Left colon (tissue), 2 donors: ENCODE results near the gene ANTKMT. TPM values are rescaled to one million over a fixed set of nuclear protein-coding genes. Genes with fewer than 3 reads are reported as not detected.
A peak's percentile ranks its signal among the peaks of the same experiment; 100 is the strongest.
"Not testable (repeated sequence)": the region's sequence is repeated elsewhere in the genome, so short reads cannot be mapped to it uniquely, and the experiment has no call there.

ENCODE experiments used
- ATAC-seq: fragments of 200-7000 bp; cut with Tn5 transposase; one replicate; pipeline ENCODE4 v1.9.1; 2020; ENCODE audit warnings: mild to moderate bottlenecking, moderate library complexity
- DNase-seq, 2 donors: peaks; one replicate each; pipeline ENCODE4 v3.0.0-alpha.2; 2020
- intact Hi-C, 2 donors: fragments of 100-400 bp; cut with DNase I in 1 of 2; cut with micrococcal nuclease in 1 of 2; formaldehyde crosslinking; loops; one replicate each; pipeline versions ENCODE4 v1.11.2 to v1.14.0; 2022; cut with DNase I, micrococcal nuclease
- total RNA-seq, 2 donors: library from RNA; stranded (reverse); fragmentation: NEBNext Ultra II Directional; extraction: Animal tissue kit (Norgen Biotek cat#: 25700); gene quantifications; one replicate each; pipeline ENCODE4 v1.2.1, GENCODE V29; 2021
- donor health status: DM: no; HTN: no; CAD: no.
- donor health status: DM: yes; HTN: yes; CAD: no.

Gene ANTKMT
- total RNA-seq, 2 donors from 2014 or later: 47.2 to 48.6 TPM

GRCh38 chr16:709566-710499 lies 11.1 kb upstream of the ANTKMT start:
- no peak for ATAC-seq
- intact Hi-C loops: loop anchor here in 1 of 2 donors (2.0 to 10.0 kb wide), 2 partner anchors 45 to 75 kb away; no protein-coding TSS in a partner anchor

GRCh38 chr16:710500-711075 lies 10.4 kb upstream of the ANTKMT start:
- intact Hi-C loops: loop anchor here in 1 of 2 donors (2.0 kb wide), 1 partner anchor 74 kb away; no protein-coding TSS in a partner anchor
- DNase-seq: no peak
- no peak for ATAC-seq

More at GRCh38 chr16:709566-710499, 11.1 kb upstream of the ANTKMT start:
- no peak for DNase-seq

DNA sequence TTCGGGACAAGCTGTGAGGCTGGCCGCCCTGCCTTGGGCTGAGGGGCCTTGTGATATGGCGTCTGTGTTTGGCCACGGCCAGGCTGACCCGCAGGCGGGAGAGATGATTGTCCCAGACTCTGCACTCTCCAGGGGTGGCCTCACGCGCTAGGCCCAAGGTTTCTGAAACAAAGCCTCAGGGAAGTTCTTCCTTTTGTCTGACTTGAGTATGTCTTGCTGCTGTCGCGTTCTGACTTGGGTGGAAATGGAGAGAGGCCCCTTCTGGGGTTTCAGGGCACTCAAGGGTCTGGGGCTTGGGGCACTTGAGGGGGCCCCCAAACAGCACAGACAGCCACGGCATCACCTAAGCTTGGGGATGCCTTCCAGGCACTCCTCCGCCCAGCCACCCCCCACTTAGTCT lies 9.9 kb upstream of the ANTKMT start:
- ATAC-seq: no peak
- no peak for DNase-seq
- intact Hi-C loops: loop anchor here in 1 of 2 donors (2.0 kb wide), 1 partner anchor 74 kb away; no protein-coding TSS in a partner anchor

GRCh38 chr16:711548-712320 lies 9.2 kb upstream of the ANTKMT start:
- intact Hi-C loops: loop anchor here in 1 of 2 donors (2.0 kb wide), 1 partner anchor 73 kb away; no protein-coding TSS in a partner anchor
- ATAC-seq (peak; percentile 58), DNase-seq (peak; percentile 61 to 82)

DNA sequence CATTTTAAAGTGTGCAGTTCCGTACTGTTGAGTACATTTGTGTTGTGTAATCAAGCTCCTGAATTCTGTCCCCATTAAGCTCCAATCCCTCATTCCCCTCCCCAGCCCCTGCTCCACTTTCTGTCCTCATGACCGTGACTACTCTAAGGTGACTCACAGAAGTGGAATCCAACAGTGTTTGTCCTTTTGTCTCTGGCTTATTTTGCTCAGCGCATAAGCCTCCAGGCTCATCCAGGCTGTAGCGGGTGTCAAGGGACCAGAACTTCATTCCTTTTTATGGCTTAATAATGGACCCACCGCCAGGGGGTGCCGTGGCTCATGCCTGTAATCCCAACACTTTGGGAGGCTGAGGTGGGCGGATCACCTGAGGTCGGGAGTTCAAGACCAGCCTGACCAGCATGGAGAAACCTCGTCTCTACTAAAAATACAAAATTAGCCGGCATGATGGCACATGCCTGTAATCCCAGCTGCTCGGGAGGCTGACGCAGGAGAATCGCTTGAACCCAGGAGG lies 8.2 kb upstream of the ANTKMT start:
- intact Hi-C loops, ATAC-seq: not testable (repeated sequence)
- DNase-seq: peak in 1 of 2 donors; percentile 55

DNA sequence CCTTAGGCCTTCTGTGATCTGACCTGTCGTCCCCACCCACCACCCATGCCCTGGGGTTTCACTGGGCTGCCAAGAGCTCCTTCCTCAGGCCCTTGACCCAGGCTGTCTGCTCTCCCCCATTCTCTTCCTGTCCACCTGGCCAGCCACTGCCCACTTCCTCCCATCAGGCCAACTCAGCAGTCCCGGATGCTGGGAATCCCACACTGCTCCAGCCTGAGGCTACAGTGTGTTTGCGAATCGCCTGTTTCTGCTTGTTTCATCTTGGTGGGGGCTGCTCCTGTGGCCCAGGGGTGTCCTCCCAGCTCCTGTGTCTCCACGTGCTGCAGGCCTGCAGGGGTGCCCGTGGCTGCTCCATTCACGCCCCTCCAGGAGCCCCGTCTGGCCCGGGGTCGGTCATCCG lies 6.9 kb upstream of the ANTKMT start:
- intact Hi-C loops: no loop called here
- DNase-seq (no peak), ATAC-seq (no peak)

DNA sequence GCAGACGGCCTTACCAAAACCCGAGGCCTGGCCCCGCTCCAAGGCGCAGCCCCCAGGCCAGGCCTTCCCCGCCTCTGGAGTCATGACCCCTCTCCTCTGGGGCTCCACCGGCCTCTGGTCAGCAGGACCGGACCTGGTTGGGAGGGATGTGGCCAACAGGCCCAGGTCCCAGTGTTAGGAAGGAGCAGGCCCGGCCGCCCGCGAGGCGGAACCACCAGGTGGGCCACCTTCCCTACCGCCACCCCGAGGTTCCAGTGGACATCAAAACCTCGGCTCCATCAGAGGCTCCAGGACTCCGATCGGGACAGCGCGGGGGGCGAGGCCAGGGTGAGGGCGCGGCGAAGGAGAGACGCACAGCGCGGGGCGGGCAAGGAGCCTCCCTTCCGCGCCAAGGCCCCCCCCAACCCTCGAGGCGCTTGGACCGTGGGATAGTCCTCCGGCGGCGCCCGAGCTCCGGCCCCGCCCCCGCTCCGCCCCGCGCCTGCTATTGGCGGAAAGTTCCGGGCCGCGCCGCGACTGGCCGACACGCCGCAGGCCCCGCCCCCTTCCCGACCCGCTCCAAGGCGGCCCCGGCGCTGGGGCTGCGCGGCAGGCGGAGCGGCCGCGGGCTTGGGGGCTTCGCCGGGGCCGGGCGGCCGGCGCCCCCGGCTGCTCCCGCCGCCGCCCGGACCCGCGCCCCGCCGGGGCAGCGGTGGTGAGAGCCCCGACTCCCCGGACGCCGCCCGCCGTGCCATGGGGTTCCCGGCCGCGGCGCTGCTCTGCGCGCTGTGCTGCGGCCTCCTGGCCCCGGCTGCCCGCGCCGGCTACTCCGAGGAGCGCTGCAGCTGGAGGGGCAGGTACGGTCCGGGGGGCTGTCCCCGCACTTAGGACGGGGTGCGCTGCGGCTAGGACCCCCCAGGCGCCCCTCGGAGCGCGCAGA lies 6.1 kb upstream of the ANTKMT start, which contains the start of gene METRN:
METRN (plus strand) TSS at position 561 of the 919 bp plus-strand sequence; CDS start at position 733, 172 bp downstream.
- DNase-seq (peak; percentile 85 to 97), ATAC-seq (peak; percentile 70)
- intact Hi-C loops: no loop called here

DNA sequence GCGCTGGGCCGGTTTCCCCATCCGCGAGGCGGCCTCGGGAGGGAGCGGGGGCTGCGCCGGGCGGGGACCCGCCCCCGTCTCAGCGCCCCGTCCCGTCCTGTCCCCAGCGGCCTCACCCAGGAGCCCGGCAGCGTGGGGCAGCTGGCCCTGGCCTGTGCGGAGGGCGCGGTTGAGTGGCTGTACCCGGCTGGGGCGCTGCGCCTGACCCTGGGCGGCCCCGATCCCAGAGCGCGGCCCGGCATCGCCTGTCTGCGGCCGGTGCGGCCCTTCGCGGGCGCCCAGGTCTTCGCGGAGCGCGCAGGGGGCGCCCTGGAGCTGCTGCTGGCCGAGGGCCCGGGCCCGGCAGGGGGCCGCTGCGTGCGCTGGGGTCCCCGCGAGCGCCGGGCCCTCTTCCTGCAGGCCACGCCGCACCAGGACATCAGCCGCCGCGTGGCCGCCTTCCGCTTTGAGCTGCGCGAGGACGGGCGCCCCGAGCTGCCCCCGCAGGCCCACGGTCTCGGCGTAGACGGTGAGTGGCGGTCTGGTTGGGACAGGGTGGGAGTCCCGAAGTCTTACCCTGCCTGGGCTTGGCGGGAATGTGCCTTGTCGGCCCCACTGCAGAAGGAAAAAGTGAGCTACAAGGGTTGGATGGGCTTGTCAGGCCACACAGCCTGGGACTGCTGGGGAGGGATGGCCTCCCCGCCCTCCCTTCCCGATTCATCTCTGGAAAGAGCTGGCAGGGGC lies 5.3 kb upstream of the ANTKMT start:
- ATAC-seq (peak; percentile 10), DNase-seq (peak in 1 of 2 donors; percentile 46)
- intact Hi-C loops: no loop called here

GRCh38 chr16:716200-716568 lies 4.8 kb upstream of the ANTKMT start:
- ATAC-seq (no peak), DNase-seq (no peak)
- intact Hi-C loops: no loop called here

DNA sequence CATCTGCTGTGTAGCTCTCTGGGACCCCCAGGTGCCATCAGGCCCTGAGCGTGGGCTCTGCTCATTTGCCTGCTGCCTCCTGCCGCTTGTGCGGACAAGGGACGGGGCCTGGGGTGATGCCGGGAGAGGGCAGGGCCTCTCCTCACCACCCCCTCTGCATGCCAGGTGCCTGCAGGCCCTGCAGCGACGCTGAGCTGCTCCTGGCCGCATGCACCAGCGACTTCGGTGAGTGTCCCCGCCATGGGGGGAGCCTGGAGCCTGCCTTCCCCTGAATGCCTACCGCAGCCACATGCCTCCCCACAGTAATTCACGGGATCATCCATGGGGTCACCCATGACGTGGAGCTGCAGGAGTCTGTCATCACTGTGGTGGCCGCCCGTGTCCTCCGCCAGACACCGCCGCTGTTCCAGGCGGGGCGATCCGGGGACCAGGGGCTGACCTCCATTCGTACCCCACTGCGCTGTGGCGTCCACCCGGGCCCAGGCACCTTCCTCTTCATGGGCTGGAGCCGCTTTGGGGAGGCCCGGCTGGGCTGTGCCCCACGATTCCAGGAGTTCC lies 4.1 kb upstream of the ANTKMT start:
- DNase-seq (no peak), ATAC-seq (no peak)
- intact Hi-C loops: no loop called here

- intact Hi-C loops: no loop called here
- ATAC-seq: no peak
- no peak for DNase-seq
These were observed 3.3 kb upstream of the ANTKMT start for GRCh38 chr16:717450-718245.

GRCh38 chr16:718389-718788 lies 2.6 kb upstream of the ANTKMT start:
- intact Hi-C loops: no loop called here
- ATAC-seq (no peak), DNase-seq (no peak)

DNA sequence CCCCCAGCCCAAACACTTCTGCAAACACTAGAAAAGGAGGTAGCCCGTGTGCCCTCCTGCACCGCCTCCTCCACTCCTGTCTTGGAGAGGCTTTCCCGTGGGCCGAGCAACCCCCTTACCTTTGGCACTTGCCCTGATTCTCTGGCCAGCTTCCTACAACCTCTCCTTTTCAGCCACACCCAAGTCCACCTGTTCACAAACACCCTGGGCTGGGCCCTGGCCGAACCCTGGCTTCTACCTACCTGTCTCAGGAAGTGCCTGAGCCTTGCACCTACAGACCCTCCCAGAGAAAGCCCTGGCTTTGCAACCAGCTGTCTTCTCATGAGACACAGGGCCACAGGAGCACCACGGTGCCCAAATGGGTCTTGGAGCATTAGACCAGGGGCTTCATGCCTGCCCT lies 2.0 kb upstream of the ANTKMT start:
- ATAC-seq (peak; percentile 52), DNase-seq (peak; percentile 74 to 80)
- intact Hi-C loops: no loop called here

GRCh38 chr16:719815-720446 lies 1.0 kb upstream of the ANTKMT start:
- intact Hi-C loops: no loop called here
- ATAC-seq (peak; percentile 30), DNase-seq (peak in 1 of 2 donors; percentile 46)

DNA sequence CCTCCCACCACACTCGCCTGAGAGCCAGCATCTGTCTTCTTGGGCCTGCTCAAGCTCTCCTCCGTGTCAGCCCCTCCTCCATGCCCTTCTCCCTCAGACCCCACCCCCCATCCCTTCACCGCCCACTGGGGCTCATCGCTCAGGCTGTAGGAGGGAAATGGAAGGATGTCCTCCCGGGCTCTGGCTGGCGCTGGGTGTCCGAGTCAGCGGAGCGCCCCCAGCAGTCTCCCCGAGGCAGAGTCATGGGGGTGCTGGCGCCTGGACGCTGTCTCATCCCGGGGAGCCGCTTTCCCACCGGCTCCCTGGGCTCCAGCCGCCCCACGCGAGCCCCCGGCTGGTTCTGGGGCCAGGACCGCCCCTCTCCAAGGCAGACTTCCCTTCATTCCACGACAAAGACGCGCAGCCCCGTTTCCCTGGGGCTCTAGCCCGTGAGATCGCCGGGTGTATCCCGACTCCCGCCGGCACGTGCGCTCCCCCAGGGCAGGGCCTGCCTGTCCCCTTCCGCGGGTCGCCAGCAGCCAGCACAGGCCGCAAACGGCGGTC lies 428 bp upstream of the ANTKMT start:
- DNase-seq (peak; percentile 56 to 63), ATAC-seq (peak; percentile 30)
- intact Hi-C loops: no loop called here
